Measurements from ENCODE around the gene PDE8A.

The PDE8A gene

DNA sequence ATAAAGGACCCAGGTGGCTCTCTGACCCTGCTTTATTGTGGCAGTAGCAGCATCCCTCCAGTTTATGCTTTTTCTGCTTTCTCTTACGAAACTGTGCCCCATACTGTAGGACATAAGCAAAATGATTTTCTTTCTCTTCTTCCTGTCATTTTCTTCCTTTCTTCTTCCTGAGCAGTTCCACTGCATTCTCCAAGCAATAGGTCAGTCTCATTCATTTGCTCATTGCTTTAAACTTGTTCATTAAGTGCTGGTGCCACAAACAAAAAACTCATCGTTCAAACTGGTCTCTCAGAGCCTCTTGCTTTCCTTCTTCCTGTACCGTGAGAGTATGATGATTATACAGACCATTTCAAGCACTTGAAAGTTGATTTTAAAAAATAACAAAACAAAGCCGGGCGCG is 66.8 kb downstream of the PDE8A start:
- no peak overlapping the region for H3K27ac ChIP-seq
- TF ChIP-seq, protein P1, sequence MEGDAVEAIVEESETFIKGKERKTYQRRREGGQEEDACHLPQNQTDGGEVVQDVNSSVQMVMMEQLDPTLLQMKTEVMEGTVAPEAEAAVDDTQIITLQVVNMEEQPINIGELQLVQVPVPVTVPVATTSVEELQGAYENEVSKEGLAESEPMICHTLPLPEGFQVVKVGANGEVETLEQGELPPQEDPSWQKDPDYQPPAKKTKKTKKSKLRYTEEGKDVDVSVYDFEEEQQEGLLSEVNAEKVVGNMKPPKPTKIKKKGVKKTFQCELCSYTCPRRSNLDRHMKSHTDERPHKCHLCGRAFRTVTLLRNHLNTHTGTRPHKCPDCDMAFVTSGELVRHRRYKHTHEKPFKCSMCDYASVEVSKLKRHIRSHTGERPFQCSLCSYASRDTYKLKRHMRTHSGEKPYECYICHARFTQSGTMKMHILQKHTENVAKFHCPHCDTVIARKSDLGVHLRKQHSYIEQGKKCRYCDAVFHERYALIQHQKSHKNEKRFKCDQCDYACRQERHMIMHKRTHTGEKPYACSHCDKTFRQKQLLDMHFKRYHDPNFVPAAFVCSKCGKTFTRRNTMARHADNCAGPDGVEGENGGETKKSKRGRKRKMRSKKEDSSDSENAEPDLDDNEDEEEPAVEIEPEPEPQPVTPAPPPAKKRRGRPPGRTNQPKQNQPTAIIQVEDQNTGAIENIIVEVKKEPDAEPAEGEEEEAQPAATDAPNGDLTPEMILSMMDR (conservative IDR thresholded peaks at IDR 0.05), result no peak
- no peak for TF ChIP-seq ZFX (IDR thresholded peaks at IDR 0.05)

DNA sequence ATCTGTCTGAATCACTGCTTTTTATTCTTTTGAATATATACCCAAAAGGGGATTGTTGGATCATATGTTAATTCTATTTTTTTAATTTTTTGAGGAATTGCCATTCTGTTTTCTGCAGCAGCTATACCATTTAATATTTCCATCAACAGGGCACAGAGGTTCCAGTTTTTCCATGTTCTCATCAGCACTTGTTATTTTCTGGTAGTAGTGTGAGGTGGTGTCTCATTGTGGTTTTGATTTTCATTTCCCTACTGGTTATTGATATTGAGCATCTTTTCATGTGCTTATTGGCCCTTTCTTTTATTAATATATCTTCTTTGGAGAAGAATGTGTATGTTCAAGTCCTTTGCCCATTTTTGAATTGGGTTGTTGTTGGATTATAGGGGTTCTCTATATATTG is 68.1 kb downstream of the PDE8A start:
- TF ChIP-seq ZFX (IDR thresholded peaks at IDR 0.05), result no peak
- TF ChIP-seq, protein P1 (conservative IDR thresholded peaks at IDR 0.05), result no peak
- no peak overlapping the region for H3K27ac ChIP-seq

DNA sequence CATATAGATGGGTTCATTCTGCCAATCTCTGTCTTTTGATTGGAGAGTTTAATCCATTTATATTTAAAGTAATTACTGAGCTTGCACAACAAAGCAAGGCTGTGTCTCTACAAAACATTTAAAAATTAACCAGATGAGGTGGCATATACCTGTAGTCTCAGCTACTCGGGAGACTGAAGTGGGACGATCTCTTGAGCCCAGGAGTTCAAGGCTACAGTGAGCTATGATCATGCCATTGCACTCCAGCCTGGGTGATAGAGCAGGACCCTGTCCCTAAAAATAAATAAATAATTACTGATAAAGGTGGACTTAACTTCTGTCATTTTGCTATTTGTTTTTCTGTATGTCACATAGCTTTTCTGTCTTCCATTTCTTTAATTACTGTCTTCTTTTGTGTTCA is 78.1 kb downstream of the PDE8A start:
- H3K27ac ChIP-seq, result no peak overlapping the region
- no peak for TF ChIP-seq ZFX (IDR thresholded peaks at IDR 0.05)
- TF ChIP-seq, protein P1 (conservative IDR thresholded peaks at IDR 0.05), result no peak

DNA sequence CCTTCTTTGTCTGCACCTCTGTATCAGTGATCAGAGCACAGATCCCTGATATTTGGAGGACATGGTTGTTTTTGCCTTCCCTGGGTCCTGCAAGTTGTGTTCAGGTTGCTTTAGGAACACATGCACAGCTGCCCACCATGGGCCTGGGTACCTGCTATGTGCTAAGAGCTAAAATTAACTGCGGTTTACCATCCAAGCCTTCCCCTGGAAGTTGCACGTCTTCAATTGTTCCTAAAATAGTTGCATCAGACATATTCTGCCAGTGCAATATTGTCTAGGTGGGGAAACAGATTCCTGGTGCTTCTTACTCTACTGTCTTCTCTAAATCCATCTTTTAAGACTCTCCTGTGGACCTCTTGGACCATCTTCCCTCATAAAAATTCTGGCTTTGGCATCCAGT is 80.9 kb downstream of the PDE8A start:
- no peak for TF ChIP-seq ZFX (IDR thresholded peaks at IDR 0.05)
- TF ChIP-seq, protein P1 (conservative IDR thresholded peaks at IDR 0.05), result no peak
- no peak overlapping the region for H3K27ac ChIP-seq

DNA sequence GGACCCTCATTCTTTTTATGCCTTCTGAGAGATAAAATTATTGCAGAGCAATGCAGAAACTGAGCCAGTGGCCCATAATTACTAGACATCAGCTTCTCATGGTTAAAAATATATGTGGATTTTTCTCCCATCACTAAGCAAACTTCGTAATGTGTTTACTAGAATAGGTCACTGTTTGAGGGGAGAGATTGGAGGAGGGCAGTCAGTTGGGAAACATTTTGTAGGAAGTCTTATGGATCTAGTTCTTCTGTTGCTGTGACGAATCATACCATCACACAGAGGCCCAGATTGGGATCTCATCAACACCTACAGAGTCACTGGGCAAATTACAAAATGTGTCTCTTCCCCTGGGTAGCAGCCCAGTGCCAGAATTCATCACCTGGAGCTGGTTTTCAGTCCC is 81.4 kb downstream of the PDE8A start:
- H3K27ac ChIP-seq, result no peak overlapping the region
- TF ChIP-seq, protein P1 (conservative IDR thresholded peaks at IDR 0.05), result no peak
- no peak for TF ChIP-seq ZFX (IDR thresholded peaks at IDR 0.05)

DNA sequence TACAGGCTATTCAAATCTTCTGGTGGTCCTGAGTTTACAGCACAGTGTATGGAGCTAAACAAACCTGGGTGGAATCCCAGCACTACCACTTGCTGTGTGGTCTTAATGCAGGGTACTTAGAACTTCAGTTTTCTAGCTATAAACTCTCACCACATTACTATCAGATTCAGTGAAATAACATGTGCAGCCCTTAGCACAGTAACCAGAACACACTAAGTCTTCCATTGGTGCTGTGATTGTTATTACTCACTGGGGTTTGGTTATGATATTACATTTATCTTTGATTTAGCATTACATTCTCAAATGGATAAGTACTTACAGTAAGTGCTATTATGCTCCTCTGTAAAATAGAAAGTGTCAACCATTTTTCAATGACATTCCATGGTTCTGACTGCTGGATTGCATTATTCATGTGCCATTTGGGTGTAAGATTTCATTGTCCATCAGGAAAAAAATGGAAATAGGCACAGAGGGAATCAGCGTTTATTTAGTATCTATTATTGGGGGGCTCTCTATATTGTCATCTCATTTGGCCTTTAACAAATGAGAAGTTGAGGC is 81.9 kb downstream of the PDE8A start:
- TF ChIP-seq, protein P1 (conservative IDR thresholded peaks at IDR 0.05), result no peak
- no peak for TF ChIP-seq ZFX (IDR thresholded peaks at IDR 0.05)
- no peak overlapping the region for H3K27ac ChIP-seq

DNA sequence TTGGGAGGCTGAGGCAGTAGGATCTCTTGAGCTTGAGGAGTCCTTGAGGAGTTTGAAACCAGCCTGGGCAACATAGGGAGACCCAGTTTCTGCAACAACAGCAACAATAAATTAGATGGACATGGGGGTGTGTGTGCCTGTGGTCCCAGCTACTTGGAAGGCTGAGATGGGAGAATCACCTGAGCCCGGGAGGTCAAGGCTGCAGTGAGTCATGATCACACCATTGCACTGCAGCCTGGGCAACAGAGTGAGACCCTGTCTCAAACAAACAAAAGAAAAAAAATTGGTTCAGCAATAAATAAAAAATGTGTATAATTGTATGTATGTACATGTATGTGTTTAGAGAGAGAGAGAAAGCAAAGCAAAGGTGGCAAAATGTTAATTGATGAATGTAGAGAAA is 83.1 kb downstream of the PDE8A start:
- H3K27ac ChIP-seq, result no peak overlapping the region
- TF ChIP-seq, protein P1 (conservative IDR thresholded peaks at IDR 0.05), result no peak
- no peak for TF ChIP-seq ZFX (IDR thresholded peaks at IDR 0.05)

Data from C4-2B (cell line).